B cell (primary cell): ENCODE results near the gene FSTL5.

Experiments
- EZH2 ChIP-seq: IDR thresholded peaks from 2 replicates; pipeline ENCODE4 v1.6.1; 2012; ENCODE audit warnings: borderline replicate concordance, low read depth, mild to moderate bottlenecking, moderate library complexity, low read length; ENCODE audit not compliant: insufficient read depth, poor library complexity, severe bottlenecking
- TF ChIP-seq, protein P1 (sequence below): fragments of 200-600 bp; IDR thresholded peaks from one replicate; pipeline ENCODE4 v1.8.0; 2022; ENCODE audit warnings: antibody characterized with exemption, mild to moderate bottlenecking

DNA sequence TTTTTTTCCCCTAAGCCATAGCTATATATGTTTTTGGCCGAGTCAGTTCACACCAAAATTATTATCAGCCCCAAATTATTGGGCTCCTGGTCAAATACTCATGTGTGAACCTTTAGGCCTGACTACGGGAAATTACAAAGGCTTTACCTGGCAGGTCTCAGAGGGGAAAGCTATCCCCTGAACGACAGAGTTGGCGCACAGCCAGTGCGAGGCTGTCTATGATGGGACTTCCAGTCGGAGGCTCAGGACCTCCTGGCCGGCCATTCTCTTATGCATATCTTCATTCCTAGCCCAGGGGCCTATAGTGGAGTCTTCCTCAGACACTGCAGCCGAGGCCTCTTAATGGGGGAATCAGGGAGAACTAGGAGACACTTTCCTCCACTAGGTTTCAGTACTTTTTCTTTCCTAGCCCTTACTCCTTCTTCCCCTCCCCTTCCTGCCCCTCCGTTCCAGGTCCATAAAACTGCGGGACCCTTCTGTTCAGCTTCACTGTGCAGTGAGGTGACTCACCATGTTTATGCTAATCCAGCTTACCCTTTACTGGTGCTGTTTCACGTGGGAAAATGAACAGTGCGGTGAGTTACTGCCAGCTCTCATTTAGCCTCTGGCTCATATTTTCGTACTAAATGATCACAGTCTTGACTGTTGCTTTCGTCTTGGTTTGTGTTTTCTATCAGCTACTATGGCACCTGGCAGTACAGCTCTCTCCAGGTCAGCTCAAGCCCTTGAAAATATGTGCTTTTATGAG, 533.9 kb downstream of the FSTL5 start:
- TF ChIP-seq, protein P1, sequence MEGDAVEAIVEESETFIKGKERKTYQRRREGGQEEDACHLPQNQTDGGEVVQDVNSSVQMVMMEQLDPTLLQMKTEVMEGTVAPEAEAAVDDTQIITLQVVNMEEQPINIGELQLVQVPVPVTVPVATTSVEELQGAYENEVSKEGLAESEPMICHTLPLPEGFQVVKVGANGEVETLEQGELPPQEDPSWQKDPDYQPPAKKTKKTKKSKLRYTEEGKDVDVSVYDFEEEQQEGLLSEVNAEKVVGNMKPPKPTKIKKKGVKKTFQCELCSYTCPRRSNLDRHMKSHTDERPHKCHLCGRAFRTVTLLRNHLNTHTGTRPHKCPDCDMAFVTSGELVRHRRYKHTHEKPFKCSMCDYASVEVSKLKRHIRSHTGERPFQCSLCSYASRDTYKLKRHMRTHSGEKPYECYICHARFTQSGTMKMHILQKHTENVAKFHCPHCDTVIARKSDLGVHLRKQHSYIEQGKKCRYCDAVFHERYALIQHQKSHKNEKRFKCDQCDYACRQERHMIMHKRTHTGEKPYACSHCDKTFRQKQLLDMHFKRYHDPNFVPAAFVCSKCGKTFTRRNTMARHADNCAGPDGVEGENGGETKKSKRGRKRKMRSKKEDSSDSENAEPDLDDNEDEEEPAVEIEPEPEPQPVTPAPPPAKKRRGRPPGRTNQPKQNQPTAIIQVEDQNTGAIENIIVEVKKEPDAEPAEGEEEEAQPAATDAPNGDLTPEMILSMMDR: no peak
- TF ChIP-seq EZH2: no peak
